ENCODE data around the gene KRTAP10-10.
"Not testable (repeated sequence)": the region's sequence is repeated elsewhere in the genome, so short reads cannot be mapped to it uniquely, and the experiment has no call there.

KRTAP10-10 gene

GRCh38 chr21:44626673-44627143, 10.4 kb upstream of the KRTAP10-10 start, which contains the start of gene KRTAP10-9:
Gene KRTAP10-9, plus strand, starts transcription at chr21:44627093. Its CDS starts 79 bp downstream, at chr21:44627172.
- no peak for DNase-seq (ENCODE audit: low read depth)

- DNase-seq (ENCODE audit: low read depth) = not testable (repeated sequence)
Measured at GRCh38 chr21:44627181-44627822, 9.9 kb upstream of the KRTAP10-10 start.

GRCh38 chr21:44627831-44628233, 9.3 kb upstream of the KRTAP10-10 start:
- DNase-seq (ENCODE audit: low read depth) = not testable (repeated sequence)

GRCh38 chr21:44628707-44629391, 8.3 kb upstream of the KRTAP10-10 start:
- no peak for DNase-seq (ENCODE audit: low read depth)

- DNase-seq (ENCODE audit: low read depth) = no peak
Measured at GRCh38 chr21:44630440-44630839, 6.7 kb upstream of the KRTAP10-10 start.

- no peak for DNase-seq (ENCODE audit: low read depth)
Measured at GRCh38 chr21:44632067-44632466, 5.1 kb upstream of the KRTAP10-10 start.

- no peak for DNase-seq (ENCODE audit: low read depth)
Measured at GRCh38 chr21:44636209-44637017, 743 bp upstream of the KRTAP10-10 start.

- DNase-seq (ENCODE audit: low read depth) = not testable (repeated sequence)
Measured at GRCh38 chr21:44637851-44638348, 744 bp downstream of the KRTAP10-10 start.

- not testable (repeated sequence) for DNase-seq (ENCODE audit: low read depth)
Measured at GRCh38 chr21:44638506-44639330, 1.6 kb downstream of the KRTAP10-10 start.

- DNase-seq (ENCODE audit: low read depth) = no peak
Measured at GRCh38 chr21:44639331-44639655, 2.1 kb downstream of the KRTAP10-10 start.

GRCh38 chr21:44640761-44641160, 3.6 kb downstream of the KRTAP10-10 start:
- DNase-seq (ENCODE audit: low read depth) = no peak

GRCh38 chr21:44643741-44644310, 6.7 kb downstream of the KRTAP10-10 start:
- no peak for DNase-seq (ENCODE audit: low read depth)

GRCh38 chr21:44644878-44645277, 7.7 kb downstream of the KRTAP10-10 start:
- no peak for DNase-seq (ENCODE audit: low read depth)

GRCh38 chr21:44646366-44647221, 9.4 kb downstream of the KRTAP10-10 start, which contains the start of gene KRTAP10-11:
Gene KRTAP10-11, plus strand, starts transcription at chr21:44646414. Its CDS starts 45 bp downstream, at chr21:44646459.
- not testable (repeated sequence) for DNase-seq (ENCODE audit: low read depth)

GRCh38 chr21:44647222-44647552, 10.0 kb downstream of the KRTAP10-10 start:
- no peak for DNase-seq (ENCODE audit: low read depth)

GRCh38 chr21:44648557-44649311, 11.6 kb downstream of the KRTAP10-10 start:
- no peak for DNase-seq (ENCODE audit: low read depth)

GRCh38 chr21:44649521-44650100, 12.5 kb downstream of the KRTAP10-10 start:
- DNase-seq (ENCODE audit: low read depth) = no peak

GRCh38 chr21:44650265-44650972, 13.3 kb downstream of the KRTAP10-10 start:
- DNase-seq (ENCODE audit: low read depth) = no peak

Data from stromal cell of bone marrow (primary cell).